K562 (cell line): Measurements from ENCODE around the gene FAM131C.

ENCODE experiments used
- CTCF ChIP-seq, 3 experiments: IDR thresholded peaks in 2 of 3; conservative IDR thresholded peaks in 1 of 3; 2 replicates each; pipeline ENCODE4 v1.5.1; 2011 to 2012; ENCODE audit warnings: low read length in 3 of 3, mild to moderate bottlenecking in 3 of 3, control low read depth in 2 of 3, improper control_type of control experiment in 1 of 3, inconsistent platforms in 1 of 3, low read depth in 1 of 3, mixed read lengths in 1 of 3, moderate library complexity in 1 of 3; ENCODE audit not compliant: insufficient read depth in 2 of 3
- SP1 ChIP-seq: sonication (generic); formaldehyde crosslinking; IDR thresholded peaks from 2 replicates; pipeline ENCODE4 v1.8.1; 2022; ENCODE audit warnings: mild to moderate bottlenecking, missing genetic modification reagents
- ZBTB33 ChIP-seq: sonication (generic); formaldehyde crosslinking; IDR thresholded peaks from 2 replicates; pipeline ENCODE4 v1.8.1; 2023; ENCODE audit warnings: mild to moderate bottlenecking, missing genetic modification reagents

- TF ChIP-seq ZBTB33 (CRISPR knock-in tag) (no peak), SP1 (CRISPR knock-in tag) (no peak; the same call in 1 of the 2 replicates), CTCF (IDR thresholded peaks at IDR 0.05 in 2 of 3, conservative IDR thresholded peaks at IDR 0.05 in 1 of 3; ENCODE audit: insufficient read depth in 2 of 3, low read depth in 1 of 3, low read length in 3 of 3) (no peak)
These were observed 61.4 kb downstream of the FAM131C start for GRCh38 chr1:16011936-16012589.
